OCI-LY7 (cell line): Measurements from ENCODE around the gene PHKA2. TPM values are rescaled to one million over a fixed set of nuclear protein-coding genes. Genes with fewer than 3 reads are reported as not detected.
"Not testable (repeated sequence)": the region's sequence is repeated elsewhere in the genome, so short reads cannot be mapped to it uniquely, and the experiment has no call there.

Experiments used
- BruUV-seq: library from RNA; stranded (reverse); fragments of 400-500 nt; replicated peaks from 2 replicates; lab custom pipeline; 2021; lab: Mats Ljungman, UMichigan
- CTCF ChIA-PET: fragments of 300-600 bp; sonication (Branson Sonifier 250); formaldehyde crosslinking; loops from one replicate; lab custom pipeline; 2022; ENCODE audit warnings: antibody characterized with exemption; ENCODE audit not compliant: unreplicated experiment; lab: Charles Lee
- POLR2A ChIA-PET: fragments of 300-600 bp; sonication (Branson Sonifier 250); formaldehyde crosslinking; loops from one replicate; lab custom pipeline; 2022; ENCODE audit warnings: antibody characterized with exemption; lab: Charles Lee
- DNase-seq: peaks from one replicate; pipeline ENCODE4 v3.0.0-alpha.2; 2015; ENCODE audit warnings: low spot score
- H2AFZ ChIP-seq: fragments of 200-600 bp; sonication (generic), shearing (Covaris generic); 2 replicates; pipeline ENCODE4 v1.6.1; 2014; ENCODE audit warnings: mild to moderate bottlenecking, antibody characterized with exemption, low read length, moderate library complexity
- H3K27ac ChIP-seq: fragments of 200-600 bp; sonication (generic); 2 replicates; pipeline ENCODE4 v1.5.1; 2014; ENCODE audit warnings: mixed run types, low read depth, mild to moderate bottlenecking, moderate library complexity, low read length, inconsistent platforms; ENCODE audit not compliant: poor library complexity, severe bottlenecking
- H3K36me3 ChIP-seq: fragments of 200-600 bp; sonication (generic); 2 replicates; pipeline ENCODE4 v1.6.1; 2014; ENCODE audit warnings: mild to moderate bottlenecking, antibody characterized with exemption, low read length, moderate library complexity, mixed read lengths; ENCODE audit not compliant: insufficient read depth
- H3K4me1 ChIP-seq: fragments of 200-600 bp; sonication (generic); 2 replicates; pipeline ENCODE4 v1.5.1; 2014; ENCODE audit warnings: mild to moderate bottlenecking, low read length; ENCODE audit not compliant: insufficient read depth, poor library complexity, severe bottlenecking
- H3K4me2 ChIP-seq: fragments of 200-600 bp; sonication (generic); 2 replicates; pipeline ENCODE4 v1.6.1; 2014; ENCODE audit warnings: mild to moderate bottlenecking, low read length
- H3K4me3 ChIP-seq: fragments of 200-600 bp; sonication (generic); 2 replicates; pipeline ENCODE4 v1.5.1; 2014; ENCODE audit warnings: mild to moderate bottlenecking, low read depth, low read length; ENCODE audit not compliant: poor library complexity, severe bottlenecking
- H3K79me2 ChIP-seq: fragments of 200-600 bp; sonication (generic); 2 replicates; pipeline ENCODE4 v1.6.1; 2016; ENCODE audit warnings: low read depth, mild to moderate bottlenecking, low read length, moderate library complexity, mixed read lengths; ENCODE audit not compliant: insufficient read depth
- H3K9me2 ChIP-seq: fragments of 200-600 bp; sonication (generic); 2 replicates; pipeline ENCODE4 v1.6.1; 2016; ENCODE audit warnings: mild to moderate bottlenecking, low read length, mixed read lengths; ENCODE audit not compliant: insufficient read depth
- H3K9me3 ChIP-seq: fragments of 200-600 bp; sonication (generic); 2 replicates; pipeline ENCODE4 v1.6.1; 2014; ENCODE audit warnings: mild to moderate bottlenecking, mixed run types, low read length, mixed read lengths
- H4K20me1 ChIP-seq: fragments of 200-600 bp; sonication (generic); 2 replicates; pipeline ENCODE4 v1.6.1; 2014; ENCODE audit warnings: mild to moderate bottlenecking, antibody characterized with exemption, low read length, moderate library complexity, mixed read lengths; ENCODE audit not compliant: insufficient read depth
- EZH2phosphoT487 ChIP-seq: fragments of 200-600 bp; sonication (generic); IDR thresholded peaks from 2 replicates; pipeline ENCODE4 v1.6.1; 2018; ENCODE audit warnings: low read depth, borderline replicate concordance, mild to moderate bottlenecking, mixed run types, antibody characterized with exemption, low read length, moderate library complexity, mixed read lengths
- intact Hi-C: fragments of 100-400 bp; cut with micrococcal nuclease; formaldehyde crosslinking; loops from one replicate; pipeline ENCODE4 v1.10.0; 2022; ENCODE audit not compliant: unreplicated experiment
- total RNA-seq, 2 experiments: library from RNA; depleted of rRNA in 1 of 2; stranded (reverse); fragments of >200 nt in 1 of 2; shearing (Covaris generic) in 1 of 2; gene quantifications; 2 replicates each; pipeline ENCODE4 v1.2.3, GENCODE V29; 2014 to 2022
- TF ChIP-seq, protein P1 (sequence below): fragments of 200-600 bp; sonication (generic); conservative IDR thresholded peaks from 2 replicates; pipeline ENCODE4 v1.5.1; 2014; ENCODE audit warnings: mild to moderate bottlenecking, antibody characterized with exemption, low read length, moderate library complexity, mixed read lengths

PHKA2 gene
- total RNA-seq, 2 experiments from 2014 or later: 24.1 to 41.4 TPM

GRCh38 chrX:18981124-18981807, 2.6 kb downstream of the PHKA2 start:
- H3K27ac ChIP-seq: no peak overlapping the region

GRCh38 chrX:18980262-18980661, 3.7 kb downstream of the PHKA2 start:
- intact Hi-C loops: loop anchor here (10.0 kb wide), 1 partner anchor 305 kb away; the partner anchor contains the start of gene RS1
- H3K4me2 ChIP-seq, H4K20me1 ChIP-seq, CTCF ChIA-PET, H3K4me3 ChIP-seq, DNase-seq, H3K27ac ChIP-seq, H3K4me1 ChIP-seq, H2AFZ ChIP-seq, H3K9me2 ChIP-seq, H3K36me3 ChIP-seq, POLR2A ChIA-PET, H3K9me3 ChIP-seq, BruUV-seq: not testable (repeated sequence)
- peaks cover 26% of the 10 kb centered on the region for H3K79me2 ChIP-seq

More at GRCh38 chrX:18981124-18981807, 2.6 kb downstream of the PHKA2 start:
- ChIA-PET CTCF (no interaction called here), POLR2A (no interaction called here)
- intact Hi-C loops: loop anchor here (10.0 kb wide), 1 partner anchor 306 kb away; the partner anchor contains the start of gene RS1
- H3K79me2 ChIP-seq: peaks cover 26% of the 10 kb centered on the region
- H2AFZ ChIP-seq: no peak overlapping the region
- no peaks in the 10 kb centered on the region for H4K20me1 ChIP-seq
- no peaks in the 10 kb centered on the region for H3K36me3 ChIP-seq
- BruUV-seq: no TSS peak
- no peaks in the 10 kb centered on the region for H3K9me2 ChIP-seq
- no peak for TF ChIP-seq EZH2phosphoT487
- TF ChIP-seq, protein P1, sequence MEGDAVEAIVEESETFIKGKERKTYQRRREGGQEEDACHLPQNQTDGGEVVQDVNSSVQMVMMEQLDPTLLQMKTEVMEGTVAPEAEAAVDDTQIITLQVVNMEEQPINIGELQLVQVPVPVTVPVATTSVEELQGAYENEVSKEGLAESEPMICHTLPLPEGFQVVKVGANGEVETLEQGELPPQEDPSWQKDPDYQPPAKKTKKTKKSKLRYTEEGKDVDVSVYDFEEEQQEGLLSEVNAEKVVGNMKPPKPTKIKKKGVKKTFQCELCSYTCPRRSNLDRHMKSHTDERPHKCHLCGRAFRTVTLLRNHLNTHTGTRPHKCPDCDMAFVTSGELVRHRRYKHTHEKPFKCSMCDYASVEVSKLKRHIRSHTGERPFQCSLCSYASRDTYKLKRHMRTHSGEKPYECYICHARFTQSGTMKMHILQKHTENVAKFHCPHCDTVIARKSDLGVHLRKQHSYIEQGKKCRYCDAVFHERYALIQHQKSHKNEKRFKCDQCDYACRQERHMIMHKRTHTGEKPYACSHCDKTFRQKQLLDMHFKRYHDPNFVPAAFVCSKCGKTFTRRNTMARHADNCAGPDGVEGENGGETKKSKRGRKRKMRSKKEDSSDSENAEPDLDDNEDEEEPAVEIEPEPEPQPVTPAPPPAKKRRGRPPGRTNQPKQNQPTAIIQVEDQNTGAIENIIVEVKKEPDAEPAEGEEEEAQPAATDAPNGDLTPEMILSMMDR: no peak
- no peak overlapping the region for H3K4me3 ChIP-seq
- no peak for DNase-seq
- H3K4me2 ChIP-seq: peak overlapping the region; percentile 3; the same call in 1 of the 2 replicates
- peaks cover 3% of the 10 kb centered on the region for H3K4me1 ChIP-seq
- H3K9me3 ChIP-seq: no peaks in the 10 kb centered on the region

DNA sequence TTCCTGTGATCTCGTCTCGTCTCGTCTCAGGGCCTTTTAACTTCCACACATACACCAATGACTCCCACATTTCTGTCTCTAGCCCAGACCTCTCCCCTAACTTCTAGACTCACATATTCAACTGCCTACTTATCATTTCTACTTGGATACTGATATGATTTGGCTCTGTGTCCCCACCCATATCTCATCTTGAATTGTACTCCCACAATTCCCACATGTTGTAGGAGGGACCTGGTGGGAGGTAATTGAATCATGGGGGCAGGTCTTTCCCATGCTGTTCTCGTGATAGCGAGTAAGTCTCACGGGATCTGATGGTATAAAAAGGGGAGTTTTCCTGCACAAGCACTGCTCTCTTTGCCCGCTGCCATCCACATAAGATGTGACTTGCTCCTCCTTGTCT, 8.9 kb downstream of the PHKA2 start:
- Histone ChIP-seq H3K4me1 (no peaks in the 10 kb centered on the region), H3K9me3 (no peaks in the 10 kb centered on the region), H3K4me3 (no peak overlapping the region), H4K20me1 (no peaks in the 10 kb centered on the region), H3K36me3 (no peaks in the 10 kb centered on the region), H3K79me2 (no peaks in the 10 kb centered on the region), H2AFZ (no peak overlapping the region), H3K27ac (no peak overlapping the region), H3K9me2 (no peaks in the 10 kb centered on the region), H3K4me2 (no peak overlapping the region)
- no TSS peak for BruUV-seq
- ChIA-PET POLR2A (no interaction called here), CTCF (no interaction called here)
- no peak for DNase-seq
- TF ChIP-seq, protein P1: no peak
- no peak for TF ChIP-seq EZH2phosphoT487
- intact Hi-C loops: no loop called here
